Smooth muscle cell (in vitro differentiated cells): ENCODE results near the gene CEP68. TPM values are rescaled to one million over a fixed set of nuclear protein-coding genes. Genes with fewer than 3 reads are reported as not detected.

ENCODE experiments used
- DNase-seq: peaks from one replicate; lab custom pipeline; 2025; ENCODE audit not compliant: unreplicated experiment; lab: John Stamatoyannopoulos, UW
- H2AFZ ChIP-seq: fragments of 200-600 bp; sonication (generic); 2 replicates; pipeline ENCODE4 v1.6.0; 2016; ENCODE audit warnings: antibody characterized with exemption, low read depth, mild to moderate bottlenecking
- H3F3A ChIP-seq: fragments of 200-600 bp; sonication (generic); 2 replicates; pipeline ENCODE4 v1.6.0; 2017; ENCODE audit warnings: antibody characterized with exemption, low read depth
- H3K27ac ChIP-seq: fragments of 200-600 bp; sonication (generic); 2 replicates; pipeline ENCODE4 v1.5.1; 2016; ENCODE audit warnings: low read depth, mild to moderate bottlenecking
- H3K27me3 ChIP-seq: fragments of 200-600 bp; sonication (generic); 2 replicates; pipeline ENCODE4 v1.6.1; 2016; ENCODE audit warnings: low read depth, mild to moderate bottlenecking
- H3K36me3 ChIP-seq: fragments of 200-600 bp; sonication (generic); 2 replicates; pipeline ENCODE4 v1.5.1; 2016; ENCODE audit warnings: low read depth
- H3K4me1 ChIP-seq: fragments of 200-600 bp; sonication (generic); 2 replicates; pipeline ENCODE4 v1.5.1; 2016; ENCODE audit warnings: low read depth
- H3K4me2 ChIP-seq: fragments of 200-600 bp; sonication (generic); 2 replicates; pipeline ENCODE4 v1.6.0; 2016; ENCODE audit warnings: mild to moderate bottlenecking
- H3K4me3 ChIP-seq: fragments of 200-600 bp; sonication (generic); 2 replicates; pipeline ENCODE4 v1.5.1; 2016; ENCODE audit warnings: mild to moderate bottlenecking
- H3K79me2 ChIP-seq: fragments of 200-600 bp; sonication (generic); 2 replicates; pipeline ENCODE4 v1.6.0; 2016; ENCODE audit warnings: low read depth, mild to moderate bottlenecking
- H3K9ac ChIP-seq: fragments of 200-600 bp; sonication (generic); 2 replicates; pipeline ENCODE4 v1.6.0; 2016; ENCODE audit warnings: low read depth
- H3K9me3 ChIP-seq: fragments of 200-600 bp; sonication (generic); replicated peaks from 2 replicates; pipeline ENCODE4 v1.5.1; 2016; ENCODE audit warnings: low read depth
- H4K20me1 ChIP-seq: fragments of 200-600 bp; sonication (generic); 2 replicates; pipeline ENCODE4 v1.6.0; 2016; ENCODE audit warnings: low read depth
- CTCF ChIP-seq: fragments of 200-600 bp; sonication (generic); IDR thresholded peaks from 2 replicates; pipeline ENCODE4 v1.5.1; 2017; ENCODE audit warnings: borderline replicate concordance, mild to moderate bottlenecking, antibody characterized with exemption; ENCODE audit not compliant: insufficient read depth, poor library complexity, severe bottlenecking
- WGBS: methylation state at CpG from one replicate; pipeline ENCODE4 v1.1.7; 2016; ENCODE audit warnings: low lambda C conversion rate; 5-methylcytosine and 5-hydroxymethylcytosine counted together
- polyA plus RNA-seq: library from polyadenylated mRNA; unstranded; fragments of >200 nt; fragmentation: Nextera tagmentation; extraction: Ambion mirVana; gene quantifications from 2 replicates; pipeline ENCODE4 v1.2.1, GENCODE V29; 2016
- total RNA-seq: library from RNA; depleted of rRNA; stranded (reverse); fragments of >200 nt; gene quantifications from 2 replicates; pipeline ENCODE4 v1.2.3, GENCODE V29; 2014

Gene CEP68
- total and polyA plus RNA-seq, 2 experiments from 2014 or later = 3.2 to 12.8 TPM

- Histone ChIP-seq H4K20me1 (peaks cover 3% of the 10 kb centered on the region), H3K27ac (no peak overlapping the region), H3K4me1 (peaks cover 9% of the 10 kb centered on the region), H3K4me3 (no peak overlapping the region), H3K79me2 (no peaks in the 10 kb centered on the region), H3K9me3 (no peaks in the 10 kb centered on the region), H3F3A (no peaks in the 10 kb centered on the region), H2AFZ (no peak overlapping the region), H3K36me3 (no peaks in the 10 kb centered on the region), H3K4me2 (no peak overlapping the region), H3K9ac (no peak overlapping the region), H3K27me3 (no peaks in the 10 kb centered on the region)
- no peak for DNase-seq
- TF ChIP-seq CTCF = no peak
- 73% methylated on average over 2 of the region's 2 CpGs for WGBS
These were observed 13.2 kb upstream of the CEP68 start for GRCh38 chr2:65043001-65043400.

DNA sequence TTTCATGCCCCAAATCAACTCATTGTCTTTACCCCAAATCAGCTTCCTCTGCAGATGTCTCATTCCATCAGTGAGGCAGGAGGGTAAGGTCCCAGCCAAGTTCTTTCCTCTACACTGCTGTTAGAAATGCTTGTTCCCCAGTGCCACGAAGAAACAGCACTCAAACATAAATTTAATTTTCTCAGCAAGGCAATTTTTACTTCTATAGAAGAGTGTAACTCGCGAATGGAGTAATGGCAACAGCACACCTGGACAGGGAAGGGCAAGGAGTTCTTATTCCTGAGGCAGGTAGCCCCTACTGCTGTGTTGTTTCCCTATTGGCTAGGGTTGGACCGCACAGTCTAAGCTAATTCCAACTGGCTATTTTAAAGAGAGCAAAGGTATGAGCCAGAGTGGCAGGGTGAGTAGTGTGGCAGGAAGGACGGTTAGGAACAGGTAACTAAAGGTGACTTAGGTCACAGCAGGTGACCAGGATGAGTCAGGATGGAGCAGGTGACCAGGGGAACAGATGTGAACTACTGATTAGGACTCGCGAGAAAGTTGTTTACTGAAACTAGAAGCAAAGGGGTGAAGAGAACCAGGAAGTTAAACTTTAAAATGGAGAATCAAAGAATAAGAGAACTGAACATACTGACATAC is 12.0 kb upstream of the CEP68 start:
- Histone ChIP-seq H3K9ac (no peak overlapping the region), H4K20me1 (peaks cover 3% of the 10 kb centered on the region), H2AFZ (no peak overlapping the region), H3K4me1 (peaks cover 9% of the 10 kb centered on the region), H3K27ac (no peak overlapping the region), H3K4me2 (no peak overlapping the region), H3K27me3 (no peaks in the 10 kb centered on the region), H3F3A (no peaks in the 10 kb centered on the region), H3K36me3 (no peaks in the 10 kb centered on the region), H3K9me3 (no peaks in the 10 kb centered on the region), H3K4me3 (no peak overlapping the region), H3K79me2 (no peaks in the 10 kb centered on the region)
- TF ChIP-seq CTCF = no peak
- DNase-seq = no peak
- 69% methylated on average over 7 of the region's 7 CpGs for WGBS

- Histone ChIP-seq H2AFZ (no peak overlapping the region), H3K27ac (no peak overlapping the region), H4K20me1 (peaks cover 3% of the 10 kb centered on the region), H3K4me1 (peaks cover 9% of the 10 kb centered on the region), H3K36me3 (no peaks in the 10 kb centered on the region), H3K79me2 (no peaks in the 10 kb centered on the region), H3K4me2 (peak overlapping the region; percentile 25), H3K9ac (no peak overlapping the region), H3F3A (no peaks in the 10 kb centered on the region), H3K9me3 (no peaks in the 10 kb centered on the region), H3K4me3 (no peak overlapping the region), H3K27me3 (no peaks in the 10 kb centered on the region)
- 19% methylated on average over 10 of the region's 10 CpGs for WGBS
- TF ChIP-seq CTCF = no peak
- no peak for DNase-seq
These were observed 10.6 kb upstream of the CEP68 start for GRCh38 chr2:65045651-65046050.
